K562 (cell line): ENCODE measurements around the gene TBC1D16.

Experiments used
- BRD4 ChIP-seq: fragments of 200-600 bp; sonication (generic); IDR thresholded peaks from 2 replicates; pipeline ENCODE4 v1.6.1; 2017; ENCODE audit warnings: inconsistent platforms
- EGR1 ChIP-seq: fragments of 450-650 bp; conservative IDR thresholded peaks from 2 replicates; pipeline ENCODE4 v1.6.1; 2017; ENCODE audit warnings: mild to moderate bottlenecking
- ELF1 ChIP-seq: fragments of 200-800 bp; sonication (Bioruptor generic); IDR thresholded peaks from 2 replicates; pipeline ENCODE4 v1.6.1; 2016; ENCODE audit warnings: missing genetic modification characterization, missing compliant biosample characterization
- L3MBTL2 ChIP-seq: fragments of 450-650 bp; IDR thresholded peaks from 2 replicates; pipeline ENCODE4 v1.6.1; 2016; ENCODE audit warnings: mild to moderate bottlenecking, moderate library complexity
- POLR2AphosphoS2 ChIP-seq: IDR thresholded peaks from 2 replicates; pipeline ENCODE4 v1.6.1; 2012; ENCODE audit warnings: low read length, improper control_type of control experiment
- ZKSCAN1 ChIP-seq: fragments of 150-350 bp; IDR thresholded peaks from 2 replicates; pipeline ENCODE4 v1.6.1; 2016; ENCODE audit warnings: low read depth, low read length
- TF ChIP-seq, protein P1 (sequence below), 3 experiments: IDR thresholded peaks in 2 of 3; conservative IDR thresholded peaks in 1 of 3; 2 replicates each; pipeline ENCODE4 v1.5.1; 2011 to 2012; ENCODE audit warnings: low read length in 3 of 3, mild to moderate bottlenecking in 3 of 3, control low read depth in 2 of 3, improper control_type of control experiment in 1 of 3, inconsistent platforms in 1 of 3, low read depth in 1 of 3, mixed read lengths in 1 of 3, moderate library complexity in 1 of 3; ENCODE audit not compliant: insufficient read depth in 2 of 3
- TF ChIP-seq, protein P2 (sequence below), 2 experiments: fragments of 450-650 bp in 1 of 2; sonication (generic) in 1 of 2; formaldehyde crosslinking in 1 of 2; IDR thresholded peaks; 2 replicates each; pipeline versions ENCODE4 v1.7.1 to v1.9.0; 2016 to 2022; ENCODE audit warnings: inconsistent platforms in 1 of 2, mild to moderate bottlenecking in 1 of 2, missing genetic modification reagents in 1 of 2

DNA sequence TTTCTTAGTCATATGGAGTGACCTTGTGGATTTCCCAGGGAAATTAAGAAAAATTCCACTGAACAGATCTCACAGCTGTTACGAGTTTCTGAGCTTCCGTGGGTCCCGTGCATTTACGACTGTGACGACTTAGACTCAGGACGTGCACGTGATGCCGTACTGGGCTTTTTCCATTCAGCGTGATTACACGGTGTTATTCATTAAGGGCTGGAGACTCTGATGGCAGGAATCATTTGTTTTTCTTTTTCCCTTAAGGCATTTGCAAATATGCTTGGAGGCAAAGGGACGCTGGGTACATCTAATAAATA, 57.2 kb downstream of the TBC1D16 start:
- TF ChIP-seq, protein P1, sequence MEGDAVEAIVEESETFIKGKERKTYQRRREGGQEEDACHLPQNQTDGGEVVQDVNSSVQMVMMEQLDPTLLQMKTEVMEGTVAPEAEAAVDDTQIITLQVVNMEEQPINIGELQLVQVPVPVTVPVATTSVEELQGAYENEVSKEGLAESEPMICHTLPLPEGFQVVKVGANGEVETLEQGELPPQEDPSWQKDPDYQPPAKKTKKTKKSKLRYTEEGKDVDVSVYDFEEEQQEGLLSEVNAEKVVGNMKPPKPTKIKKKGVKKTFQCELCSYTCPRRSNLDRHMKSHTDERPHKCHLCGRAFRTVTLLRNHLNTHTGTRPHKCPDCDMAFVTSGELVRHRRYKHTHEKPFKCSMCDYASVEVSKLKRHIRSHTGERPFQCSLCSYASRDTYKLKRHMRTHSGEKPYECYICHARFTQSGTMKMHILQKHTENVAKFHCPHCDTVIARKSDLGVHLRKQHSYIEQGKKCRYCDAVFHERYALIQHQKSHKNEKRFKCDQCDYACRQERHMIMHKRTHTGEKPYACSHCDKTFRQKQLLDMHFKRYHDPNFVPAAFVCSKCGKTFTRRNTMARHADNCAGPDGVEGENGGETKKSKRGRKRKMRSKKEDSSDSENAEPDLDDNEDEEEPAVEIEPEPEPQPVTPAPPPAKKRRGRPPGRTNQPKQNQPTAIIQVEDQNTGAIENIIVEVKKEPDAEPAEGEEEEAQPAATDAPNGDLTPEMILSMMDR (IDR thresholded peaks at IDR 0.05 in 2 of 3, conservative IDR thresholded peaks at IDR 0.05 in 1 of 3; ENCODE audit: insufficient read depth in 2 of 3, low read depth in 1 of 3, low read length in 3 of 3): no peak
- TF ChIP-seq, protein P2, sequence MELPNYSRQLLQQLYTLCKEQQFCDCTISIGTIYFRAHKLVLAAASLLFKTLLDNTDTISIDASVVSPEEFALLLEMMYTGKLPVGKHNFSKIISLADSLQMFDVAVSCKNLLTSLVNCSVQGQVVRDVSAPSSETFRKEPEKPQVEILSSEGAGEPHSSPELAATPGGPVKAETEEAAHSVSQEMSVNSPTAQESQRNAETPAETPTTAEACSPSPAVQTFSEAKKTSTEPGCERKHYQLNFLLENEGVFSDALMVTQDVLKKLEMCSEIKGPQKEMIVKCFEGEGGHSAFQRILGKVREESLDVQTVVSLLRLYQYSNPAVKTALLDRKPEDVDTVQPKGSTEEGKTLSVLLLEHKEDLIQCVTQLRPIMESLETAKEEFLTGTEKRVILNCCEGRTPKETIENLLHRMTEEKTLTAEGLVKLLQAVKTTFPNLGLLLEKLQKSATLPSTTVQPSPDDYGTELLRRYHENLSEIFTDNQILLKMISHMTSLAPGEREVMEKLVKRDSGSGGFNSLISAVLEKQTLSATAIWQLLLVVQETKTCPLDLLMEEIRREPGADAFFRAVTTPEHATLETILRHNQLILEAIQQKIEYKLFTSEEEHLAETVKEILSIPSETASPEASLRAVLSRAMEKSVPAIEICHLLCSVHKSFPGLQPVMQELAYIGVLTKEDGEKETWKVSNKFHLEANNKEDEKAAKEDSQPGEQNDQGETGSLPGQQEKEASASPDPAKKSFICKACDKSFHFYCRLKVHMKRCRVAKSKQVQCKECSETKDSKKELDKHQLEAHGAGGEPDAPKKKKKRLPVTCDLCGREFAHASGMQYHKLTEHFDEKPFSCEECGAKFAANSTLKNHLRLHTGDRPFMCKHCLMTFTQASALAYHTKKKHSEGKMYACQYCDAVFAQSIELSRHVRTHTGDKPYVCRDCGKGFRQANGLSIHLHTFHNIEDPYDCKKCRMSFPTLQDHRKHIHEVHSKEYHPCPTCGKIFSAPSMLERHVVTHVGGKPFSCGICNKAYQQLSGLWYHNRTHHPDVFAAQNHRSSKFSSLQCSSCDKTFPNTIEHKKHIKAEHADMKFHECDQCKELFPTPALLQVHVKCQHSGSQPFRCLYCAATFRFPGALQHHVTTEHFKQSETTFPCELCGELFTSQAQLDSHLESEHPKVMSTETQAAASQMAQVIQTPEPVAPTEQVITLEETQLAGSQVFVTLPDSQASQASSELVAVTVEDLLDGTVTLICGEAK (IDR thresholded peaks at IDR 0.05): no peak
- TF ChIP-seq, protein P2 (CRISPR knock-in tag; IDR thresholded peaks at IDR 0.05): no peak
- no peak for TF ChIP-seq ELF1 (tag)
- no peak for TF ChIP-seq EGR1
- TF ChIP-seq POLR2AphosphoS2: no peak
- no peak for TF ChIP-seq ZKSCAN1
- TF ChIP-seq L3MBTL2: no peak
- no peak for TF ChIP-seq BRD4
